AG10803 (cell line): ENCODE measurements around the gene SPTBN2.

Experiments used
- DNase-seq: peaks from one replicate; pipeline ENCODE4 v3.0.0; 2010; ENCODE audit warnings: low read depth
- H3K4me3 ChIP-seq: 2 replicates; pipeline ENCODE4 v1.5.1; 2011; ENCODE audit warnings: mild to moderate bottlenecking, low read length, control low read depth
- TF ChIP-seq, protein P1 (sequence below): conservative IDR thresholded peaks from 2 replicates; pipeline ENCODE4 v1.5.1; 2011; ENCODE audit warnings: mild to moderate bottlenecking, low read length, control low read depth, inconsistent platforms

SPTBN2 gene

DNA sequence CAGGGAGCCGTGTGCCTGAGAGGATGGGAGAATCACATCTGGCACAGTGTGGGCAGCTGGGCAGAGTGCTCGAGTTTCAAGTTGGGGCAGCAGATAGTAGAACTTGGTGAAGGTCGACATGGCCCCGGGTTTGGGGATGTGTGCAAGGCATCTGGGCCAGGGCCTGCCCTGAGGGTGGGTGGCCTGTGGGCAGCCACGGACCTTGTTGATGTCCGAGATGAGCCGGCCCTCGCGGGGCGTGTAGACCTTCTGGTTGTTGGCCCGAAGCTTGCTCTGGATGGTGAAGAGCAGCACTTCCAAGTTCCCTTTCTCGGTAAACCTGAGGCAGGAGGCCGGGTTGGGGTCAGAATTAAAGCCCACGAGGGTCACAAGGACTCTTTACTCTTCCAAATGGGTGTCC, 20.3 kb downstream of the SPTBN2 start:
- no peak overlapping the region for H3K4me3 ChIP-seq
- no peak for DNase-seq
- TF ChIP-seq, protein P1, sequence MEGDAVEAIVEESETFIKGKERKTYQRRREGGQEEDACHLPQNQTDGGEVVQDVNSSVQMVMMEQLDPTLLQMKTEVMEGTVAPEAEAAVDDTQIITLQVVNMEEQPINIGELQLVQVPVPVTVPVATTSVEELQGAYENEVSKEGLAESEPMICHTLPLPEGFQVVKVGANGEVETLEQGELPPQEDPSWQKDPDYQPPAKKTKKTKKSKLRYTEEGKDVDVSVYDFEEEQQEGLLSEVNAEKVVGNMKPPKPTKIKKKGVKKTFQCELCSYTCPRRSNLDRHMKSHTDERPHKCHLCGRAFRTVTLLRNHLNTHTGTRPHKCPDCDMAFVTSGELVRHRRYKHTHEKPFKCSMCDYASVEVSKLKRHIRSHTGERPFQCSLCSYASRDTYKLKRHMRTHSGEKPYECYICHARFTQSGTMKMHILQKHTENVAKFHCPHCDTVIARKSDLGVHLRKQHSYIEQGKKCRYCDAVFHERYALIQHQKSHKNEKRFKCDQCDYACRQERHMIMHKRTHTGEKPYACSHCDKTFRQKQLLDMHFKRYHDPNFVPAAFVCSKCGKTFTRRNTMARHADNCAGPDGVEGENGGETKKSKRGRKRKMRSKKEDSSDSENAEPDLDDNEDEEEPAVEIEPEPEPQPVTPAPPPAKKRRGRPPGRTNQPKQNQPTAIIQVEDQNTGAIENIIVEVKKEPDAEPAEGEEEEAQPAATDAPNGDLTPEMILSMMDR = no peak

DNA sequence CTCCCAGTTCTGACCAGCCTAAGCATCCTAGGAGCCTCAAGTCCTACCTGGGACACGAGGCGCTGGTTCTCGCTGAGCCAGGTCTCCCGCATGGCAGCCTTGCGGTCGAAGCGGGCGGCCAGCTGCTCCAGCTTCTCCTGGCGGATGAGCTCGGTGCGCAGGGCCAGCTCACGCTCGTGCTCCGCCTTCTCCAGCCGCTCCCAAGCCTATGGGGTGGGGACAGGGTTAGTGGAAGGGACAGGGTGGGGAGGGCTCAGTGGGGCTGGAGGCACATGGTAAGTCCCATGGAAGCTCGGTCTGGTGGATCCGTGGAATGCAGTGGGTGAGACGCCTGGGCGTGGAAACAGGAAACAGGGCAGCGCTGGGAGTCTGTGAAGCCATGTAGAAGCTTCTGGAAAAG, 20.9 kb downstream of the SPTBN2 start:
- DNase-seq = no peak
- H3K4me3 ChIP-seq = no peak overlapping the region
- TF ChIP-seq, protein P1 = no peak

DNA sequence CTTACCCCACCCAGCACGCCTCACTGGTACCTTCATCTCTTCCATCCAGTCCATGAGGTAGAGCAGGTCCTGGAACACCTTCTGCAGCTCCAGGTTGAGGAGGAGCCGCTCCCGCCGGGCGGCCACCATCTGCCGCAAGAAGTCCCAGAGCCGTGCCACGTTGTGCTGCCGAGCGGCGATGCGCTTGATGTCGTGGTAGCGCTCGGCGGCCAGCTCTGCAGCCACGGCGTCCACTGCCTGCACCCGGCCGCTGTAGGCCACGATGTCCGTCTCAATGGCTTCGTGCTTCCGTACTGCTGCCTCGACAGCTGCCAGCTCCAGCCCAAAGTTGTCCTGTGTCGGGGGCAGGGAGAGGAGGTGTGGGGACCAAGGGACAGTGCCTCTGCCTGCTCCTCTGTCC, 21.5 kb downstream of the SPTBN2 start:
- DNase-seq = no peak
- TF ChIP-seq, protein P1 = no peak
- no peak overlapping the region for H3K4me3 ChIP-seq

DNA sequence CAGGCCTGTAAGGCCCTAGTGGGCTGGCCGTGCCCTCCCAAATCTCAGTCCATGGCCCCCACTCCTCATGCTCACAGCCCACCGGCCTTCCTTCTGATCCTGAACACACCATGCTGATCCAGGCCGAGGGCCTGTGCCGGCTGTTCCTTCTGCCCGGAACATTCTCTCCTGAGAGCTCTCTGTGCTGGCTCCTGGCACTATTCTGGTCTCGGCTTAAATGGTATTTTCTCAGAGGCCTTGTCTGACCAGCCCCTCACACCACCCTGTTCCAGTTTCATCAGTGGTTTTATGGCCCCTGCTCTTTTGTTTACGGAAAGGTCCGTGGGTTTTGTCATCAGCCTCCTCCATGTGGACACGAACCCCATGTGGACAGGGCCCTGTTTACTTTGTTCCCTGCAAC, 22.0 kb downstream of the SPTBN2 start:
- DNase-seq = no peak
- TF ChIP-seq, protein P1 = no peak
- no peak overlapping the region for H3K4me3 ChIP-seq

DNA sequence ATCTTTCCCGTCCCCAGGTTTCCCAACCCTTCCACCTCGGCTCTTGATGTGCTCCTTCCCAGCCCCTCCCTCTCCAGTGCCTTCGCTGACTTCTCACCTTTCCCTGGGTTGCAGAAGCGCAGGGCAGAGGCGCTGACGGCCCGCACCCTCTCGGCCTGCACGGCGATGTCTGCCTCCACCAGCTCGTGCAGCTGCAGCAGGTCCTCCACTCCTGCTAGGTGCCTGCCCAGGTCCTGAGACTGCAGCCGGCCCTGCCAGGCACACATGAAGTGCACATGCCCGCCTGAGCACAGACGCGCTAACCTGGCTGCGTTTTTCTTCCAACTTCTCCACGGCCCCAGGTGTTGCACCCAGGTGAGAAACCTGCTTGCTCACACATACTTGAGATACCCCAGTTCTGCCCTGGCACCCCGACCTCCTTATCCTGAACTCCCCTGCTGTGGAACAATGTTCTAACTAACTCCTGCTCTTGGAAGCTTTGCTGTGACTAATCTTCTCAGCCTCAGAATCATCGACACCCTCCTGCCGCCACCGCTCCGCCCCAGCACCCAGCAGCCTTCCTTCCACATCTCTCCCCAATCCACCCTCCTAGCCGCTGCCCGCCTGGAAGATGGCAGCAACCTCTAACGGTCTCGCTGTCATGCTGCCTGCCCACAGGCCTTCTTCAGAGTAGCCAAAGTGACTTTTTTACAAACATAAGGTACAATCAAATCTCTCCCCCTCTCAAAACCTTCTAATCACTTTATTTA, 23.3 kb downstream of the SPTBN2 start:
- H3K4me3 ChIP-seq = no peak overlapping the region
- TF ChIP-seq, protein P1 = no peak
- DNase-seq = no peak

DNA sequence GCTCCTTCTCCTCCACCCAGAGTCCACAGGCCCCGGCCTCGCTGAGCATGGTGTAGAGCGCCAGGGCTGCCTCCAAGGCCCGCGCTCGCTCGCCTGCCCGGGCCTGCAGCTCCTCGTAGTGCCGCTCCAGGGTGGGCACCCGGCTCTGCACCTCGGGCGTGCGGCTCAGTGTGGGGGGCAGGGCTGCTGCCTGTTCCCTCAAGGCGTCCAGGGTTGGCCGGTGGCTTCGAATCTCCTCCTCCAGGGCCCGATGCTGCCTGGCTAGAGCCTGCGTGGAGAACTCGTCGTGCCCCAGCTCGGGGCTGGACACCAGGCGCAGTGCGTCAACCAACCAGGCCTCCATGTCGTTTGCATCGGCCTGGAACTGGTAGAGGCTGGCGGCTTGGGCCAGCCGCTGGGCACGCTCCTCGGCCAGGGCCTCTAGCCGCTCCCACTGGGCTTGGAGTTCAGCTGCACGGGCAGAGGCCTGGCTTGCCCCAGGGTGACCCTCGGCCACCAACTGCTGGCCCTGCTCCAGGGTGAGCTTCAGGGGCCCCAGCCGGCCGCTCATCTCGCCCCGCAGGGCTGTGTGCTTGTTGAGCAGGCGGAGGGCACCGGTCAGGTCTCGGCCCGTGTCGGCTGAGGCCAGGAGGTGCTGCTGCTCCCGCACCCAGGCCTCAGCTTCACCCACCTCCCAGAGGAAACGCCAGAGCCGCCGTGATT, 24.2 kb downstream of the SPTBN2 start:
- H3K4me3 ChIP-seq = no peak overlapping the region
- TF ChIP-seq, protein P1 = no peak
- DNase-seq = no peak
